HG03280 (cell line): ENCODE measurements around the gene DAB2.
A peak's percentile ranks its signal among the peaks of the same experiment; 100 is the strongest.

Experiments
- ATAC-seq: cut with Tn5 transposase; IDR thresholded peaks from one replicate; pipeline ENCODE4 v1.9.1; 2021; ENCODE audit warnings: mild to moderate bottlenecking, moderate library complexity; ENCODE audit not compliant: unreplicated experiment

The DAB2 gene

GRCh38 chr5:39424736-39425637 lies at the start of gene DAB2:
DAB2 (minus strand) TSS chr5:39424980; CDS start chr5:39394320, 30,660 bp downstream.
- no peak for ATAC-seq

GRCh38 chr5:39473156-39473775 lies 48.5 kb upstream of the DAB2 start:
- ATAC-seq = no peak

GRCh38 chr5:39471836-39472508 lies 47.2 kb upstream of the DAB2 start:
- ATAC-seq = no peak

GRCh38 chr5:39470811-39471210 lies 46.0 kb upstream of the DAB2 start:
- no peak for ATAC-seq

- no peak for ATAC-seq
Measured at GRCh38 chr5:39469777-39470415, 45.1 kb upstream of the DAB2 start.

GRCh38 chr5:39469176-39469575 lies 44.4 kb upstream of the DAB2 start:
- no peak for ATAC-seq

- ATAC-seq = no peak
Measured at GRCh38 chr5:39466846-39467245, 42.1 kb upstream of the DAB2 start.

- no peak for ATAC-seq
Measured at GRCh38 chr5:39465843-39466242, 41.1 kb upstream of the DAB2 start.

GRCh38 chr5:39465097-39465496 lies 40.3 kb upstream of the DAB2 start:
- ATAC-seq = no peak

- no peak for ATAC-seq
Measured at GRCh38 chr5:39464088-39464487, 39.3 kb upstream of the DAB2 start.

- ATAC-seq = no peak
Measured at GRCh38 chr5:39462211-39462610, 37.4 kb upstream of the DAB2 start.

GRCh38 chr5:39461007-39461682 lies 36.4 kb upstream of the DAB2 start:
- peak; percentile 83 for ATAC-seq

- no peak for ATAC-seq
Measured at GRCh38 chr5:39459907-39460306, 35.1 kb upstream of the DAB2 start.

GRCh38 chr5:39459071-39459470 lies 34.3 kb upstream of the DAB2 start:
- no peak for ATAC-seq

GRCh38 chr5:39455645-39456044 lies 30.9 kb upstream of the DAB2 start:
- no peak for ATAC-seq

- no peak for ATAC-seq
Measured at GRCh38 chr5:39453606-39454005, 28.8 kb upstream of the DAB2 start.

GRCh38 chr5:39452846-39453245 lies 28.1 kb upstream of the DAB2 start:
- ATAC-seq = no peak

- no peak for ATAC-seq
Measured at GRCh38 chr5:39451276-39451941, 26.6 kb upstream of the DAB2 start.

GRCh38 chr5:39450487-39450886 lies 25.7 kb upstream of the DAB2 start:
- no peak for ATAC-seq

- ATAC-seq = no peak
Measured at GRCh38 chr5:39449591-39449990, 24.8 kb upstream of the DAB2 start.
